ENCODE data around the gene B3GAT3.
"Not testable (repeated sequence)": the region's sequence is repeated elsewhere in the genome, so short reads cannot be mapped to it uniquely, and the experiment has no call there.

The B3GAT3 gene

DNA sequence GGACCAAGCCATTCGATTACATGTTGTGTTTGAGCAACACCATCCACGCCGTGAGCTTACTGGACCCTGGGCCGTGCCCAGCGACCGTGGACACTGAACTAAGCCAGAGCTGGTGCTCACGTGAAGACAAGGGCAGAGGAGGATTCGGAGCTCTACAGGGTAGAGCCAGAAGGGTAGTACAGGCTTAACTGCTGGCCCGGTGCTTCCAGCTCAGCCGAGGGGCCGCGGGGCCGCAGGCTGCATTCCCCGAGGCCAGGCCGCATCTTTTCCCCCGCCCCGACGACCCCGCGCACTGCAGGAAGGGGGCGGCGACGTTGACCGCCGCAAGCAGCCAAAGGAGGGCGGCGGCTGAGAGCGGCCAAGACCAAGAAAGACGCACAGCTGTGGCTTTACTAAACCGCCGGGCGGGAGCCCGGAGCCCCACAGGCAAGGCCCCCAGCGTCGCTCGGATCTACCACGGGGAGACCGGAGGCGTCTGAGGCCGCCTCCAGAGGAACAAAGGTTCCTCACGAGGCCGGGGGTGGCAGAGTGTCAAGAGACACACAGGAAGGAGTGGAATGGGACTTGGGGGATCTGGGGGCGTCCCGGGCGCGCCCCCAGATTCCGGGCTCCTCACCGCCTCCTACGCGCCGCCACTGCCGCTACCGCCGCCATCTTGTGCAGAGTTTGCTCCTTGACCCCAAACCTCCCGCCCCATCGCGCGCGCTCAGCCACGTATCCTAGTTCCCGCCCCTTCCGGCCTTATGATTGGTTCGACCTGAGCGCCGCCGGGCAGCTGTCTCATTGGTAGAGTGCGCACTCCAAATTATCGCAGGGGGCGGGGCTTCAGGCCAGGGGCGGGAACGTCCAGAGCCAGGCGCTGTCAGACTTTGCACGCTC, 24.4 kb upstream of the B3GAT3 start, which contains the start of gene GANAB:
TSS of gene GANAB (minus strand) at position 668 of the 879 bp plus-strand sequence. CDS start at position 654, 14 bp downstream.
- peak; percentile 99 to 100 for DNase-seq

DNA sequence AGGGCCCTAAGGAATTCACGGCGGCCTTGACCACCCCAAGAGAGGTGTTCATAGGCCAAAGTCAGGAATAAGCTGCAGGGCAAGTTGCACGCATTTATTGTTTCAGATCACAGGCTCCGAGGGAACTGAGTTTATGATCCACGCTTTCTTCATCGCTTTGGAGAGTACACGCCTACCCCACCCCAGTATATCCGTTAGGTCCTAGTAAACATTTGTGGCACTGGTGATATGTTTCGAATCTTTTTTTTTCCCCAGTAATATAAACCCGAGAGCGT, 23.8 kb upstream of the B3GAT3 start:
- DNase-seq = peak; percentile 33 to 38

DNA sequence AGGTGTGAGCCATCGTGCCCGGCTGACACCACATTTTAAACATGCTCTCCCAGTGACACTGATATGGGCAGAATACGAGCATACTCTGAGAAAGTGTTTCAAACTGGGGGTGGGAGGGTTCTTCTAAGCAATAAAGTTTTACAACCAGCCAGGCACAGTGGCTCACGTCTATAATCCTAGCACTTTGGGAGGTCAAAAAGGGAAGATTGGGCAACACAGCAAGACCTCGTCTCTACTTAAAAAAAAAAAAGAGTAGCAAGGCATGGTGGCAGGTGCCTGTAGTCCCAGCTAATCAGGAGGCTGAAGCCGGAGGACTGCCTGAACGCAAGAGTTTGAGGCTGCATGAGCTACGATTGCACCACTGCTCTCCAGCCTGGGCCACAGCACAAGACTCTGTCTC, 22.4 kb upstream of the B3GAT3 start:
- DNase-seq = no peak

DNA sequence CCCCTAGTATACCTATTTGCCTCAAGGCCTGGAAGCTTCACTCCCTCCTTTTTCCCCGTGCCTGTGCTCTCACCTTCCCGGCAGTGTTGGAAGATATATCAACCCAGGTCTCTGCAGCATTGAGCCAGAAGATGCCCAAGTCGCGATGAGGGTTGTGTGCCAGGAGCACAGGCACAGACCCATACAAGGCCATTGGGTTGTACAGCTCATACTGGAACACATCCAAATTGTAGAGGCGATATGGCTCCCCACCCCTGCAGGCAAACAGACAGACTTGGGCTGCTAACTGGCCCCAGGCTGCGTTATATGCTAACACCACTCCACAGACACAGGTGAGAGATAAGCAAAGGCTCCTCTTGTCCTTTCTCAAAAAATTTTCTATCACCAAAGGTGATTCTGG, 10.7 kb upstream of the B3GAT3 start:
- DNase-seq = no peak

DNA sequence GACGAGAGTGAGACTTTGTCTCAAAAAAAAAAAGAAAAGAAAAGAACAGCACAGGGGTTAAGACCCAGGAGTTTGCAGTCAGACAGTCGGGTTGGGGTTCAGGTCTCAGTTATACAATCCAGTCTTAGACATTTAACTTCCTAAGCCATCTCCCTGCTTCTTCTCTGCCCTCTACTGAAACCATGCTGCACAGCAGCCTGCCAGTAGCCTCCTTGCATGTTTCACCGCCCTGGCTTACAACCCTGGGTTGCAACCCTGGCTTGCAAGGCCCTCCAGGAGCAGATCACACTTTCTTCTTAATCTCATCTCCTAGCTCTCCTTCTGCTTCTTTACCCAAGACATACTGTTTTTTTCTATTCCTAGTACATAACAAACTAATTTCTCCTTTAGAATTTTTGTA, 5.9 kb upstream of the B3GAT3 start:
- no peak for DNase-seq

DNA sequence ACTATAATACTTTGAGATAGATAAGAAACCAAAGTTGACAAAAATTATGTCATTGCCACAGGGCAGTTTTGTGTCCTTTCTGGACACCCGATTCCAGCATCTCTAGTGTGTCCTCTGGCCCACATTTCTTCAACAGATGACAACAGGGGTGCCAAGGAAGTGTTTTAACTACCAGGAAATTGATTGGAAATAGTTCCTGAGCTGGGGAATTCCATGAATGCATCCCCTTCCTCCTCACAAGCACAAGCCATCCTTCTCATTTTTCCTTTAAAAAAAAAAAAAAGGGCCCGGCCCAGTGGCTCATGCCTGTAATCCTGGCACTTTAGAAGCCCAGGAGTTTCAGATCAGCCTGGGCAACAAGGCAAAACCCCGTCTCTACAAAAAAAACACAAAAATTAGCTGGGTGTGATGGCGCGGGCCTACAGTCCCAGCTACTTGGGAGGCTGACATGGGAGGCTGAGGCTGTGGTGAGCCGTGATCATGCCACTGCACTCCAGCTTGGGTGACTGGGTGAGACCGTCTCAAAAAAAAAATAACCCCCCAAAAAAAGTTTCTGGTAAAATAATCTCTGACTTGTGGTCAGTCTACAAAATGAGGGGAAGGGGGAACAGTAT, 797 bp upstream of the B3GAT3 start:
- DNase-seq = no peak

DNA sequence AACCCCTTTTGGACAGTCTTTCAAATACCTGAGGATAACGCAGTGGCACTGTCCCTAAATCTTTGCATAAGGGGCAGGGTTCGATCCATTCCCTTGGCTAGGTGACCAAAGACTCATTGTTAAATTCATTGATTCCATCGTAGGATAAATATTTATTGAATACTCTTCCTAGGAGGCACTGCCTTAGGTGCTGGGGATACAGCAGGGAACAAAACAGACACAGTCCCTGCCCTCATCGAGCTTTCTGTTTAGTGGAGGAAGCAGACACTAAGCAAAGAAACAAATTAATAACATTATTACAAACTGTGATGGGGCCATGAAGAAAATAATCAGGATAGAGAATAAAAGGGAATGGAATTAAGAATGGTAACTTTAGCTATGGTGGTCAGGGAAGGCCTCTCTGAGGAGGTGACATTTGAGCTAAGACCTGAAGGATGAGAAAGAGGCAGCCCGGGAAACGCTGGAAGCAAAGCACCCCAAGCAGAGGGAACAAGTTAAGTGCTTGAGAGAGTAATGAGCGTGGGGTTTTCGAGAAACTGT, 689 bp downstream of the B3GAT3 start:
- no peak for DNase-seq

DNA sequence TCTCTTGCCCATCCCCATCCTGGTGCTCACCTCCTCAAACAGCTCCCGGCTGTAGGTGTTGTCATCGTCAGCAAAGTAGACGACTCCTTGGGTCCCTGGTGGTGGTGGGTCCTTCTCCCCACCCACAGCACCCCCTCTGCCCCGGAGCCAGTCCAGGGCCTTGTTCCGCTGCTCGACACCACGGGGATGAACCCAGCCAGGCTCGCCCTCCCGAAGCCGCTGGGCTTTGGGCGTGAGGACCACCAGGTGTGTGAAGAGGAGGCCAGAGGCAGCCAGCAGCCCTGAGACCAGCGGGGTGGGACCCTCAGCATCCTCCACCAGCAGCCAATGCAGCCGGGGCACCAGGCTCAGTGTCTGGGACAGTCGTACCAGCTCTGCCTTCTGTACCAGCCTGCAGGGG, 4.8 kb downstream of the B3GAT3 start:
- DNase-seq = not testable (repeated sequence)

DNA sequence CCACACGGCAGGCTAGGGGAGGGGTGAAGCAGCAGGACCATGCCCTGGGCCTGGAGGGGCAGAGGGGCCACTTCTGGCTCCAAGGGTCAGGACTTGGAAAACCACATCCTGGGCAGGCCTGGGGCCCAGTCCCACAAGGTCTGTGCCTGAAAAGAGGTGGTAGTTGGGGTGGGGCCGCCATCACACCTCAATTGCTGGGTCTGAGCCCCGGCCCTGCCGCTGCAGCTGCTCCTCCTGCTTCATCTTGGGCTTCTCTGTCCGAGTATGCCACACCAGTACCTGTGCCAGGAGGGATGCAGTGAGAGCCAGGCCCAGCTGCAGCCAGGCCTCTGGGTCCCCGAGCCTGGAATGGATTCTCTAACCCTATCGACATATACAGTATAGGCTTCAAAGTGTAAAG, 6.3 kb downstream of the B3GAT3 start:
- no peak for DNase-seq

DNA sequence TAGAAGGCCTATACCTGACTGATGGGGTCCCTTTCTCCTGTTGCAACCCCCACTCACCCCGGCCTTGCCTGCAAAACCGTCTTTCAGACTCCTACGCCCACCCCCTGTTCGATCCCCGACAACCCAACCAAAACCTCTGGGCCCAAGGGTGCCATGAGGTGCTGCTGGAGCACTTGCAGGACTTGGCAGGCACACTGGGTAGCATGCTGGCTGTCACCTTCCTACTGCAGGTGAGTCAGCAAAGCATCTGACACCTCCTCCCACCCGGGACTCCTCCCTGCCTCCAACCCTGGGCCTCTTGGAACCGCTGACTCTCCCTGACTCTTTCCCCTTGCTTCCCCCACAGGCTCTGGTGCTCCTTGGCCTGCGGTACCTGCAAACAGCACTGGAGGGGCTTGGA, 7.5 kb downstream of the B3GAT3 start:
- DNase-seq = peak; percentile 62 to 71

DNA sequence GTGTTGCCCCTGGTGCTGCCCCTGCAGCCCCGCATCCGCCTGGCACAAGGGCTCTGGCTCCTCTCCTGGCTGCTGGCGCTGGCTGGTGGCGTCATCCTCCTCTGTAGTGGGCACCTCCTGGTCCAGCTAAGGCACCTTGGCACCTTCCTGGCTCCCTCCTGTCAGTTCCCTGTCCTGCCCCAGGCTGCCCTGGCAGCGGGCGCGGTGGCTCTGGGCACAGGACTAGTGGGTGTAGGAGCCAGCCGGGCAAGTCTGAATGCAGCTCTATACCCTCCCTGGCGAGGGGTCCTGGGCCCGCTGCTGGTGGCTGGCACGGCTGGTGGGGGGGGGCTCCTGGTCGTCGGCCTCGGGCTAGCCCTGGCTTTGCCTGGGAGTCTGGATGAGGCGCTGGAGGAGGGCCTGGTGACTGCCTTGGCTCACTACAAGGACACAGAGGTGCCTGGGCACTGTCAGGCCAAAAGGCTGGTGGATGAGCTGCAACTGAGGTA, 8.5 kb downstream of the B3GAT3 start:
- DNase-seq = peak in 1 of 2 experiments; percentile 36

DNA sequence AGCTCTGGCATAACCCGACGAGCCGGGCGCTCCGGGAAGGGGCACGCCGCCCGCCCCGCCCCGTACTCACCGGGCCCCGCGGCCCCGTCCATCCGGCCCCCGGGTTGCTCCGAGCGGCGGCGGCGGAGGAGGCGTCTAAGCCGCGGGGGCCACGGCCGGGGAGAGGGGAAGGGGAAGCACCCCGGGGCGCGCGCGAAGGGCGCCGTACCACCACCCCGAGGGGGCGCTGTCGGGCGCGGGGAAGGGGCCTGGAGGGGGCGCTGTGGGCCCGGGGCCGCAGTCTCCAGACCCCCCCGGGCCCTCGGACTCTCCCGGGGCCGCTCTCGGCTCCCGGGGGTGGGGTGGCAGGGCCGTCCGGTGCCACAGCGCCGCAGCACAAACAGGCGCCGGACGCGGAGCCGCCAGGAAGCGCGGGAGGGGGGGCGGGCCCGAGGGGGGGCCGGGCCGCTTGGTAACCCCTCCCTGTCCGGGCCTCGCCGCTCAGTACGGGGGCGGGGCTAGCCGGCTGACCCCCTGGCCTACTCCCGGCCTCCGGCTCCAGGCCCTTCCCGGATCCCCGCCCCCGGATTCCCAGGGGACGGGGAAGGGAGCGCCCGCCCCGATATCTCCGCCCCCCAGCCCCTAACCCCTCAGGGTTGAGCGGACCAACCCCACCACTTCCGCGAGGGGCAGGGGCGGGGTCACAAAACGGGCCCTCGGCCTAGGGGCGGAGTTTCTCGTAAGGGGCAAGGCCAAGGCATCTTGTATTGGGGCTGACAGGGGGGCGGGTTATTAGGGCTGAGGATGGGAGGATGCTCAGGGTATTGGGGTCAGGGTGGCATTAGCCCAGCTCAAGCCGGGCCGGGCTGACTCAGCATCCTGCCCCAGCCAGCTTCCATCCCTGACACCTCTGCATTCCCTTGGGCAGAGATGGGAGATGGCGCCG, 9.2 kb downstream of the B3GAT3 start, which contains the start of the genes EML3 and ROM1:
TSS of gene EML3 (minus strand) at position 410 of the 925 bp plus-strand sequence. CDS start at position 92, 318 bp downstream.
TSS of gene ROM1 (plus strand) at position 892 of the 925 bp plus-strand sequence. CDS start at position 917, 25 bp downstream.
- DNase-seq = peak; percentile 95 to 96

DNA sequence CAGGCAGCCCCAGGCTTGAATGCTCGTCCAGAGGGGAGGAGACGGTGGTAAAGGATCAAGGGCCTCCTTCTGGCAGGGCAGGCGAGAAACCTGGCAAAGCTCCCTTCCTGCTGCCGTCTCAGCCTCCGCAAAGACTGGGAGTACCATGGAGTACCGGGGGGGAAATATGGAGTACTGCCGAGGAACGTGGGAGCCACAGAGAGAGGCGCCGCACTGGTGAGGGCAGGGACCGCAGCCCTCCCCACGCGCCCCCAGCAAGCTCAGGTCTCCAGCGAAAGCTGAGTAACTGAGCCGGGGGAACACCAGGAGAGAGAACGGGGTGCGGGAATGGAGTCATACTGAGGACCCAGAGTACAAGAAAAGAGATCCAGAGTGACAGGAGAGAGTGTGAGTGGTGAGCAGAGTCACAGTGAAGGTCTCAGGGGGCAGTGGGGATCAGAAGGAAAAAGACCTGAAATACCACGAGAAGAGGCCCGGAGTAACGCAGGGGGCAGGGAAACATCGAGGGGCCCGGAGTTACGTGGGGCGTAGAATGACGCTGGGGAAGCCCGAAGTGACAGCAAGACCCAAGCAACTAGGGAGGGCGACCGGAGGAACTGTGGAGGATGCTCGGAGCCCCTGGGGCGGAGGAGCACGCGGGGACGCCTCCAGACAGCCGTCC, 10.0 kb downstream of the B3GAT3 start:
- peak; percentile 73 to 77 for DNase-seq

DNA sequence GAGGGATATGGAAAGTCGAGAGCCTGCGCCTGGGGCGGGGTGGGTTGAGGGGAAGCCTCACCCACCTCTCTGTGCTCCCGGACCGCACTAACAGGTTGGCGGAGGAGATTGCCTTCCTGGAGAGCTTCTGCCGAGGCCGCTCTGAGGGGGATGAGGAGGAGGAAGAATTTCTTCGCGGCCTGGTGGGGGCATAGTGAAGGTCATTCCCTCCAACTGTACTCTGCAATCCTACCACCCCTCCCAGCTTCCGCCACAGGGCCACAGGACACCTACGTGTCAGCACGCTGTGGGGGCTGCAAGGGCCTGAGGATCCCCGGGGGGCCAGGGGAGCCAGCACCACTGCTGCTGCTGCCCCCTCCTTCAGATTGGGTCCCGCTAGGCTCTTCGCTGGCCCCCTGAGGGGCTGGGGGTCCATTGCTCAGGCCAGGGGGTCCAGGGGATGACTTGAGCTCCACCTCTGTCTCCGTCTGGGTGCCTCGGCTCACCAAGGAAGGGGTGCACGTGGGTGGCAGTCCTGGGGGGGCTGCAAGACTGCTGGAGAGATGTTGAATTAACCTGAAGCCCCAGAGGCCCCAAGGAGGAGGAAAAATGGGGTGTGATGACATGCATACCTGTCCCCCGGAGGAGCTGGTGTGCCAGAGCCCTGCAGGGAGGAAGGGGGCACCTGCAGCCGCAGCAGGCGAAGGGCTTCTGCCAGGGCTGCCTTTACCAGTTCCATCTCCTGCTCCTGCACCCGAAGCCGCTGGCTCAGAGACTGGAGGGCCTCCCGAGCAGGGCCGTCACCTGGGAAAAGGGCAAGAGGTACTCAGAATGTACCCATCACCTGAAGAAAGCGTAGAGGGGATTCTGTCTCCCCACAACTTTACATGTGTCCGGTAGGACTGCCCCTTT, 10.7 kb downstream of the B3GAT3 start:
- peak in 1 of 2 experiments; percentile 31 for DNase-seq

DNA sequence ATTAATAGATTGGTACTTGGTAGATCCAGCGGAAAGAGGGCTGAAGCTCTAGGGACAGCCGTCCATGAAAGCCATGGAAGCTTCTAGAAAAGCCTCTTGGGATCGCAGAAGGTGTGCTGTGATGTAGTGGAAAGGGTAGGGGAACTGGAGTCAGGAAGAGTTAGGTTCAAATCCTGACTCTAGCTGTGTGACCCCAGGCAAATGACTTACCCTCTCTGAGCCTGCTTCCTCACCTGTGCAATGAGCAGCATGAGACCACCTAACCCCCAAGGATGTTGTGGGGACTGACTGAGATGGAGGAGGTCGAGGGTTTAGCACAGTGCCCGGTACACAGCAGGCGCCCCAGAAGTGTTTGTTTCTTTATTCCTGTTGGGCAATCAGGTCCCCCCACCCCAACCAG, 11.4 kb downstream of the B3GAT3 start:
- DNase-seq = no peak

DNA sequence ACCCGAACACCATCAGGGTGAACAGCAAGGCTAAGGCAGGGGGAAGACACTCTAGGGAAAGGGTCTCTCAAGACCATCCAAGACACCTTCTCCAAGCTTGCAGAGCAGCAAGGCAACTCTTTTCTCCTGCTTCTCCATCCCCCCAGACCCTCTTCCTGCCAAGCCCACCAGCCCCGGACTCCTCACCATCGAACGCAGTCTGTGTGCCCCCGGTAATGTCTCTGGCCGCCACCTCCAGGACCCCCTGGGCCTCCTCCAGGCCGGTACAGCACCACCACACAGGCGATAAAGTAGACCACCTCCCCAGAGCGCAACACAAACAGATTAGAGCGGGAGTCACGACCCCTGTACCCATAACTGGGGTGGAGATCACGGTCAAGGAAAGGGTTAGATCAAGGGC, 13.0 kb downstream of the B3GAT3 start:
- no peak for DNase-seq

DNA sequence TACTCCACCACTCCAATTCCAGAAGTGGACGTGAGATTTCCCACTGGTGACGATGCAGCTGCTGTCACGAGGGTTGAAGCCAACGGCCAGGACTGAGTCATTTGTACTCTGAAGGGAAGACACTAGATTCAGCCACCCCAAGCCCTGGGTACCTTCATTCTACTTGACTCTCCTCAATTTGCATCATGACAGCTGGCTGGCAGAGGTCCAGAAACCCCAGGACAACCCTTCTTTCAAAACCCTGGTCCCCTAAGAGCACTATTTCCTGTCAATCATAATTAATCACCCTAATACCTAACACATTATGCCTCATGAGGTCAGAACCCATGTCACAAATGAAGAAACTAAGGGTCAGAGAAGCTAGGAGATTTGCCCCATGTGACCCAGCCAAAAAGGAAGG, 14.1 kb downstream of the B3GAT3 start:
- no peak for DNase-seq

DNA sequence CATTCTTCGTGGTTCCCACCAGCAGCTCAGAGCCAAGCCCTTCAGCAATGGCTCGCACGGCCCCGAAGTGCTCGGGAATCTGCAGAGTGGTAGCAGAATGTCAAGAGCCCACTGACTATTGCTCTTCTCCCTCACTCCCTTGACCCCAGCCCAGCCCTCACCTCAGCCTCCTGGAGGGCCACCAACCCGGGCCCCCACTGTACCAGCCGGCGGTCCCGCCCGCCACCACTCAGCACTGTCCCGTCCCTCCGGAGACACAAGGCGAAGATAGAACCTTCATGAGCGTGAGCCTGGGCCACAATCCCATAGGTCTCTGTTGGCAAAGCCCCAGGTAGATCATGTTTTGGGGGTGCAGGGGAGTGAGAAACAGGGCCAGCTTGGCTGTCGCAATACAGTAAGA, 15.9 kb downstream of the B3GAT3 start:
- no peak for DNase-seq

DNA sequence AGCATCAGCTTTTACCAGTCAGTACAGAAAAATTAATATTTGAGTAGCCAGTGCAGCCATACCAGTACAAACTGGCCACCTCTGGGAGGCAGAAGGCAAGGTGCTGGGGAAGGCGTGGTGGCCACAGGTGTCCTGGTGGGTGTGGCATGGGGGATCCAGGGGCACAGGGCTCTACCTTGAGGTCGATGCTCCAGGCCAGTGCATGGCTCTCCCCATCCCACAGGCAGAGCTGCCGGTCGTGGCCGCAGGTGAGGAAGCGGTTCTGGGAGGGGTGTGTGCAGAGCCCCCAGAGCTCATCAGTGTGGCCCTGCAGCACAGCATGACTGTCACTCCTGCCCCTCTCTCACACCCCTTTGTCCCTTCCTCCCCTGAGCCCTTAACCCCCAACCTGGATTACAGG, 16.3 kb downstream of the B3GAT3 start:
- DNase-seq = no peak

DNA sequence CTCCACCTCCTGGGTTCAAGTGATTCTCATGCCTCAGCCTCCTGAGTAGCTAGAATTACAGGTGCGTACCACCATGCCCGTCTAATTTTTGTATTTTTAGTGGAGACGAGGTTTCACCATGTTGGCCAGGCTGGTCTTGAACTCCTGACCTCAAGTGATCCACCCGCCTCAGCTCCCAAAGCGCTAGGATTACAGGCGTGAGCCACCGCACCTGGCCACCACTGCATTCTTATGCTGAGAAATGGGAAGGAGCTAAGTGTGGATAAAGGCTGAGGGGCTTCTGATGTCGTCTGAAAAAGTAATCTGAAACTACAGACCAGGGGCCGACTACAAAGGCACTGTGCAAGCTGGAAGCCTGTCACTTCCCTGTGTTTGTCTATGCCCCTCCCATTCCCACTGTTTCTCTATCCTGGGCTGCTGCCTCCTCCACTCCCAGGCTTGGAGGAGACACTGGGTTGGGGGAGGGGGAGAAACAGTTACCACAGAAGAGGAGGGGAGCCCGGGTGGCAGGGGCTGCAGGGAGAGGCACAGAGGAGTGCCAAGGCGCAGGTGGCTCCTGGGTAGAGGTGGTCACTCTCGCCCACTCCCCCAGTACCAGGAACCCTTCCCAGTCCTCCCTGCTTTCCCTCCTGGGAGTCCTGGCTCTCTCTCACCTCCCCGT, 17.2 kb downstream of the B3GAT3 start:
- DNase-seq = no peak
